Embryonic facial prominence (tissue), 1 donor: ENCODE results near the gene MKLN1.
"Not testable (repeated sequence)": the region's sequence is repeated elsewhere in the genome, so short reads cannot be mapped to it uniquely, and the experiment has no call there.

ENCODE experiments used
- DNase-seq: peaks from one replicate; pipeline ENCODE4 v3.0.0-alpha.2; 2016; ENCODE audit errors: extremely low spot score

The MKLN1 gene

GRCh38 chr7:131327626-131328376, at the start of gene MKLN1:
TSS of gene MKLN1 (plus strand) at chr7:131327876. CDS start at chr7:131327900, 24 bp downstream.
- DNase-seq, result peak; percentile 83

DNA sequence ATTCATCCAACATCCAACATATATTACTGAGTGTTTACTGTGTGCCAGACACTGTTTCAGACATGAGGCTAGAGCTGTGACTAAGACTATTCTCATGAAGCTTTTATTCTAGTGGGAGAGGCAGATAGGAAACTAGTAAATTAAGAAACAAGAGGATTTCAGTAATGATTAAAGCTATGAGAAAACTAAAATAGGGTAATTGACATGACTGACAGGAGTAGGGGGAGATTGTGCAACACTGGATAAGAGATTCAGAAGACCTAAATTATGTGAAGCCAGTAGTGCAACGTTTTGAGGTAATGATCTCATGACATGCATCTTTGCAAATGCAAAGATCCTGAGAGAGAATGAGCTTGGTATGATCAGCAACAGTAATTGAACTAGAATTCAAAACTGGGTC, 48.6 kb upstream of the MKLN1 start:
- DNase-seq, result no peak

DNA sequence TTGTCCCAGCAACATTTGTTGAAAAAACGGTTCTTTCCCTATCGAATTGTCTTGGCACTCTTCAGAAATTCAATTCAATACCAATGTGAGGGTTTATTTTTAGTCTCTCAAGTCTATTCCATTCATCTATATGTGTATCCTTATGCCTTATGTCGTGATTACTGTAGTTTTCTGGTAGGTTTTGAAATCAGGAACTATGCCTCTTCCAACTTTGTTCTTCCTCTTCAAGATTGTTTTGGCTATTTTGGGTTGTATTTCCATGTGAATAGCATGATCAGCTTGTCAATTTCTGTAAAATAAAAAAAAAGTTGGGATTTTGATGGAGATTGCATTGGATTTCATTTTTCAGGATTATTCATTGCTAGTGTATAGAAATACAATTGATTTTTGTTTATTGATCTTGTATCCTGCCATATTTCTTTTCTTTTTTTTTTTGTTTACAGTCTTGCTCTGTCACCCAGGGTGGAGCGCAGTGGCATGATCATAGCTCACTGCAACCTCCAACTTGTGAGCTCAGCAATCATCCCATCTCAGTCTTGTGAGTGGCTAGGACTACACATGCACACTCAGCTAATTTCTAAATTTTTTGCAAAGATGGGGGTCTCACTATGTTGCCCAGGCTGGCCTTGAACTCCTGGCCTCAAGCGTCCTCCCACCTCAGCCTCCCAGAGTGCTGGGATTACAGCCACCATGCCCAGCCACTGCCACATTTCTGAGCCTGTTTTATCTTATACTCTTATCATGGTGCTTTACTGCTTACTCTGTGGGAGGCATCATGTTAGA, 46.2 kb upstream of the MKLN1 start:
- DNase-seq, result no peak

DNA sequence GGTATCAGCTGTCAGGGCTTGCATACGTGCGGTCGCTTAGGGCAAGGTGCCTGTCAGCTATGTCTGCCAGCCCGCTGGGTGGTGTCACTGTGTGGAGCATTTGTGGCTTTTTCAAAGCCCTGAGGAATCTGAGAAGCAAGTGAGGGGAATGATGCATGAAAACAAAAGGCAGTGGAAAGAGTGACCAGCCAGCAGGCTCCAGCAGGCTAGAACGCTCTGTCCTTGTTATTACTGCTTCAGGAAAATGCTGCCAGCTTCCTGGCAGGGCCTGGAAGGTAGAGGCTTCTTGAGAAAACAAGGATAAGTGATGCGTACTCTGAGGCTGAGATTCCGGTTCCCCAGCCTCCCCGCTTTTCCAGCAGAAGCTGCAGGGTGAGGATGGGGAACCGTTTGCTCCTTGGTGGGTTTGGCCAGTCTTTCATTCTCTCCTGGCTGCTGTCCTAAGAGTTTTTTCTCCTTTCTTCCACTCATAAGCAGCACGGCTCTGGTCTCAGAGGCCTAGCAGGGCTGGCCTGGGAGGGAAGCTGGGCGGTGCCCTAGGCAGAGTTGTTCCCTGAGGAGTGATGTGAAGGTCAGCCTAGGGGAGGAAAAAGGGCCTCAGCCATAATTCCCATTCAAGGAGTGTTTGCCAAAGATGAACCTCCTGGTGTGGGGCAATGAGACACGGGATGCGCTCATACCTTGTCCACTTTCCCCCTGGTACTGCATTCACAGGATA, 42.8 kb upstream of the MKLN1 start:
- no peak for DNase-seq

GRCh38 chr7:131285556-131285955, 42.1 kb upstream of the MKLN1 start:
- DNase-seq, result no peak

GRCh38 chr7:131288450-131288849, 39.2 kb upstream of the MKLN1 start:
- no peak for DNase-seq

DNA sequence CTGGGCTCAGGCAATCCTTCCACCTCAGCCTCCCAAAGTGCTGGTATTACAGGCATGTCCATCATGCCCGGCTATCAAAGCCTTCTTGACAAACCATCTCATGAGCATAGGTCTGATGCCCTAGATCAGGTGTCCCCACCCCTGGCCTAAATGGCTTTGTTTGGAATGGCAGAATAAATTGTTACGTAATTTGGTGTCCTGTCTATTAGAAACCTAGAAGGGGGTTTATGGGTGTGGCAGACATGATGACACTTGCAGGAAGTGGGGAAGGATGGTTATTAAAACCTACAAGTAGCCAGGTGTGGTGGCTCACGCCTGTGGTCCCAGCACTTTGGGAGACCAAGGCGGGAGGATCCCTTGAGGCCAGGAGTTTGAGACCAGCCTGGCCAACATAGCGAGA, 38.6 kb upstream of the MKLN1 start:
- DNase-seq, result no peak

- no peak for DNase-seq
Measured at GRCh38 chr7:131292141-131292905, 35.4 kb upstream of the MKLN1 start.

DNA sequence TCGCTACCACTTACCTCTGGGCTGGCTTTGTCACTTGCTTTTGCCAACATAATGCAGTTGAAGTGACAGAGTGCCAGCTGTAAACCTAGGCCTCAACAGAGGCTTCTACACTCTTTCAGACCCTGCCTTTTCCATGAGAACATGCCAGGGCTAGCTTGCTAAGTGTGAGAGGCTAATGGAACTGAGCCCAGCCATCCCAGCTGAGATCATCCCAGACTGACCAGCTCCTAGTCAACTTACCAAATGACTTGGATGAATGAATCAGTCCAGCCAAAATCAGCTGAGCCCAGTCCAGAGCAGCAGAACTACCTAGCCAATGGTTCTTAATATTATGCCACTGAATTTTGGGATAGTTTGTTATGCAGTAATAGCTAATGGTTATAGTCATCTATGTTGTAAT, 34.7 kb upstream of the MKLN1 start:
- DNase-seq, result no peak

GRCh38 chr7:131294553-131294952, 33.1 kb upstream of the MKLN1 start:
- DNase-seq, result no peak

DNA sequence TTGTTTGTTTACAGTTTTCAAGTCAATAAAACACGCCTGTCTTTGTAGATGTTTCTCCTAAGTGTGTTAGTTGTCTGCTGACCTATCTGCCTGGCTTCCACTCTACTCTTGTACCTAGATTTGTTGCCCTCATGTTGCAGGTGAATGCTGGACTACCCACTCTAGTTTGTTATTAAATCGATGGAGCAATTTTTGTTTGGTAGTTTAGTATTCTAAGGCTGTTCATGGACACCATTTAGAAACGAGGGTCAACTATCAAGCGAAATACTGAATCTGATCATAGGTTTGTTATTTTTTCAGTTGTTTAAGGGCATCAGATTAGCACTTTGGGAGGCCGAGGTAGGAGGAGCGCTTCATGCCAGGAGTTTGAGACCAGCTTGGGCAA, 29.1 kb upstream of the MKLN1 start:
- no peak for DNase-seq

DNA sequence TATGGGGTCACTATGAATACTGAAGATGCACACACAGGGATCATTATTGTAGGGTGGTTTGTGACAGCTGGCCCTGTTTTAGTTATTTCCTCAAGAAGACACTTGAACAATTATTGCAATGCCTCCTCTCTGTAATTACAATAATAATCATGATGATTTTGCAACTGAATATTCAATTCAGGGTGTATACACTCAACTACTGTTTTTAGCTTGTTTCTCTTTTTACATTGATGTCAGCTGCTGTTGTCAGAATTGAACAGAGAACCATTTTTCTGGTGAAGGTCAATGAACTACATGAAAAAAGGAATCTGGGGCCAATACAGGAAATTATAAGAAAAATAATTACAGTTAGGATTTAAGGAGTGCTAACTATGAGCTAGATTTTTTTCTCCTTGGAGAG, 28.6 kb upstream of the MKLN1 start:
- DNase-seq, result no peak

GRCh38 chr7:131300078-131300477, 27.6 kb upstream of the MKLN1 start:
- DNase-seq, result no peak

DNA sequence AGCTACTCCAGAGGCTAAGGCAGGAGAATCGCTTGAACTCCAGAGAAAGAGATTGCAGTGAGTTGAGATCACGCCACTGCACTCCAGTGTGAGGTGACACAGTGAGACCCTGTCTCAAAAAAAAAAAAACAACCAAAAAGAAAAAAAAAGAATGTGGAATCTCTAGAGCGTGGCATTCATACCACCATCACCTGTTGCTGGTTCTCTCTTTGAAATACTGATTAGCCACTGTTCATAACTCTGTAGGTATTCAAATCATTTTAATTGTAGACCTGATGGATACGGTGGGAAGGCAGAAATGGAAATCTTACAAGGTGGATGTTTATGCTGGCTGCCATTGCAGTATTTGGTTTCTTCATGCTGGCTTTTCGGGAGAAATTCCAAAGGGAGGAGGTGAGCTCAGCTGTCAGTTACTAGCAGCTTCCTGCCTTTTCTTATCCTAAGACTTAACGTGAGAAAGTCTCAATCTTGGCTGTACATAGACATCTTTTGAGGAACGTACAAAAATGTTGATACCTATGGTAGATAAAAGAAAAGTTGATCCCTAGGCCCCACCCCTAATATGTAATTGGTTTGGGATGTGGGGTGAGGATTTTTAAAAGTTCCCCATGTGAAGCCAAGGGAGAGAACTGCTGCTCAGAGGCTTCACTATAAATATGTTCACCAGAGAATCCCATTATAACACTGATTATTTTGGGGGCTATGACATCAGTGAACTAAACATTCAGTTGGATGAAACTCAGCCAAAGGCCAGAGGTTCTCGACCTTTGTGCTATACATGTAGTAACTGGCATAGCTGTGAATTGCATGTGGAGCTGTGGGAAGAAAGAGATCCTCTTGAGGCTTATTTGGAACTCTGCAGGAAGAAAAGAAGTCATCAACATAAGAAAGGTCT, 26.9 kb upstream of the MKLN1 start:
- no peak for DNase-seq

- no peak for DNase-seq
Measured at GRCh38 chr7:131302446-131302845, 25.2 kb upstream of the MKLN1 start.

GRCh38 chr7:131302876-131303707, 24.6 kb upstream of the MKLN1 start:
- no peak for DNase-seq

DNA sequence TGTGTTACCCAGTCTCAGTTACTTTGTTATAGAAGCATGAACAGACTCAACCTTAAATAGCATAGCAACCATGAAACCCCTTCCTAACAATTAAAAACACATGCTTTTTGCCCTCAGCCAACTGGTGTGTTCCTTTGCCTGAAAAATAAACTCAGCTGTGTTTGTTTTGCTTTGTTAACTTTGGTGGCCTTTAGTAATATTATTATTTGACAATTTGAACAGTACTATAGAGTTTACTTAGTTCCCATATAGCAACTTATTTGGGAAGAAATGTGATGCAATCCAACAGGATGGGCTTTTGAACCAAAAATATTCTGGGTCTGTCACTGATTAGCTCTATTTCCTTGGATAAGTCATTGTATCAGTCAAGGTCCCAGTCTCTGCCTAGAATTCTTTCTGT, 22.5 kb upstream of the MKLN1 start:
- DNase-seq, result no peak

DNA sequence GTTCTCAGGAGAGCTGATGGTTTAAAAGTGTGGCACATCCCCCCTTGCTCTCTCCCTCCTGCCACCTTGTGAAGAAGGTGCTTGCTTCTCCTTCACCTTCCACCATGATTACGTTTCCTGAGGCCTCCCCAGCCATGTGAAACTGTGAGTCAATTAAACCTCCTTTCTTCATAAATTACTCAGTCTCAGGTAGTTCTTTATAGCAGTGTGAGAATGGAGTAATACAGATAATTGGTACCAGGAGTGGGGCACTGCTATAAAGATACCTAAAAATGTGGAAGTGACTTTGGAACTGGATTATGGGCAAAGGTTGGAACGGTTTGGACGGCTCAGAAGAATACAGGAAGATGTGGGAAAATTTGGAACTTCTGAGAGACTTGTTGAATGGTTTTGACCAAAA, 21.6 kb upstream of the MKLN1 start:
- DNase-seq, result not testable (repeated sequence)

DNA sequence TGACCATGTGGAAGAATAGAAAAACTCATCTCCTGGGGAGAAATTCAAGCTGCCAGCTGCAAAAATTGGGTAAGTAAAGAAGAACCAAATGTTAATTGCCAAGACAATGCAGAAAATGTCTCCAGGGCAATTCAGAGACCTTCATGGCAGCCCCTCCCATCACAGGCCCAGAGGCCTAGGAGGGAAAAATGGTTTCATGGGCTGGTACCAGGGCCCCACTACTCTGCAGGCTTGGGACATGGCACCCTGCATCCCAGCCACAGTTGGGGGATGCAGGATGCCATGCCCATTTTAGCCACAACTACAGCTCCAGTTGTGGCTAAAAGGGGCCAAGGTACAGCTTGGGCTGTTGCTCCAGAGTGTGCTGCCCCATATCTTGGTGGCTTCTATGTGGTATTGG, 20.9 kb upstream of the MKLN1 start:
- no peak for DNase-seq

- no peak for DNase-seq
Measured at GRCh38 chr7:131307627-131308026, 20.0 kb upstream of the MKLN1 start.
